NOMO-1 (cell line): ENCODE data around the gene CTXN1.

Experiments used
- DNase-seq, 2 experiments: peaks; one replicate each; lab custom pipeline; 2025; ENCODE audit not compliant: unreplicated experiment in 2 of 2; lab: John Stamatoyannopoulos, UW

Gene CTXN1

GRCh38 chr19:7877249-7877836 lies 48.6 kb downstream of the CTXN1 start:
- DNase-seq = no peak

- no peak for DNase-seq
Observed at GRCh38 chr19:7874897-7875273, 51.0 kb downstream of the CTXN1 start.
